GM21515 (cell line): ENCODE measurements around the gene SLC48A1.
"Not testable (repeated sequence)": the region's sequence is repeated elsewhere in the genome, so short reads cannot be mapped to it uniquely, and the experiment has no call there.

ENCODE experiments used
- ATAC-seq: cut with Tn5 transposase; IDR thresholded peaks from one replicate; pipeline ENCODE4 v1.9.1; 2021; ENCODE audit not compliant: unreplicated experiment

SLC48A1 gene

DNA sequence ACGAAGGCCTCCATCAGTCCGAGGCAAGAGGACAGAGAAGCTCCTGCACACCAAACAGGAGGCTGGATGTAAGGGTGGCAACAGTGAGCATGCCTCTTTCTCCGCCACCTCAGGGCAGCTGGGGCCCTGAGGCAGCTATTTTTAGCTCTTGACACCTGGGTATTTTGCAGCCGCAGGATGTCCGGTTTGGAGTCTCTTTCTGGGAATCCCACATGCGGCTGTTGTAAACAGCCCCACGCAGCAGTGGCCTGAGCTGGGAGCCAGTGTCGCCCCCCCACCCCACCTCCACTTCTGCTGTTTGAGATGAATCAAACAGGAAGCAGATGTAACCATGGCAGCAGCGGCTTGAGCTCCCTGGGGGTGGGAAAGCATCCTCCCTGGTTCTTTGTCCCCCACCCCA lies 35.0 kb downstream of the SLC48A1 start:
- no peak for ATAC-seq

DNA sequence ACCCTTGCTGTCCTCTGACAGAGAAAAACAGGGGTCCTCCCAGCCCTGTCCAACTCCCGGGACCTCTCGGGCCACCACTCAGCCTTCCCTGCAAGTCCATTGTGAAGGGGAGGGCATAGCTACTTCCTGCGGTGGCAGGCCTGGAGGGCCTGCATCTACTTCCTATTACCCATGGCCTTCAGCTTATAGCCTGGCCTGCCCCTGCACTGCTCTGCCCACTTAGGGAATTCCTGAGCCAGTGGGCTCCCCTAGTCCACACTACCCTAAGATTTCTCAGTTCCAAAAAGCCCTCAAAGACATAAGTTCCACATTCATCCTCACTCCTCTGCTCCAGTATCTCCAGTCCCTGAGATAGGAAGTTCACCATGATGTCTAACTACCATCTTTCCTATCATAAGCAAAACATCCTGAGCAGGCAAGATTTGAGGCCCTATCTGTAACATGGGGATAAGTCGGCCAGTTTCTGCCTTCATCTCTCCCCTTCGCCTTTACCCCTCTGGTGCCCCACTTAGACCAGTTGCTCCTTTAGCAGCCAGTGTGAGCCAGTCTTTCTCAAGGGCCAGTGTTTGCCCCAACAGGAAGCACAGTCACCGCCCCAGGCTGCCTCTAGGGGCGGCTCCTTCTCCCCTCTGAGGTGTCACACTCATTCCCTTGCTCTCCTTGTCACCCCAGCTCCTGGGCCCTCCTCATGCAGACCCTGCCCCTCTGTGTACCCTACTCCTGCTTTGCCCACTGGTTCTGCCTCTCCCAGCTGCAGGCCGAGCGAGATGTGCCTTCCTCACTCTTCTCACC lies 35.7 kb downstream of the SLC48A1 start:
- no peak for ATAC-seq

DNA sequence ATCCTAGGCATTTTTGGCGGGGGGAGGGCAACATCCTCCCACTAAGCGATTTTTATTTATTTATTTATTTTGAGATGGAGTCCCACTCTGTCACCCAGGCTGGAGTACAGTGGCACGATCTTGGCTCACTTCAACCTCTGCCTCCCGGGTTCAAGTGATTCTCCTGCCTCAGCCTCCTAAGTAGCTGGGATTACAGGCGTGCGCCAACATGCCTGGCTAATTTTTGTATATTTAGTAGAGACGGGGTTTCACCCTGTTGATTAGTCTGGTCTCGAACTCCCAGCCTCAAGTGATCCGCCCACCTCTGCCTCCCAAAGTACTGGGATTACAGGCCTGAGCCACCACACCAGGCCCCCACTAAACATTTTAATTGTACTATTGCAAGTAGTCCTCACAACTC lies 36.5 kb downstream of the SLC48A1 start:
- not testable (repeated sequence) for ATAC-seq

DNA sequence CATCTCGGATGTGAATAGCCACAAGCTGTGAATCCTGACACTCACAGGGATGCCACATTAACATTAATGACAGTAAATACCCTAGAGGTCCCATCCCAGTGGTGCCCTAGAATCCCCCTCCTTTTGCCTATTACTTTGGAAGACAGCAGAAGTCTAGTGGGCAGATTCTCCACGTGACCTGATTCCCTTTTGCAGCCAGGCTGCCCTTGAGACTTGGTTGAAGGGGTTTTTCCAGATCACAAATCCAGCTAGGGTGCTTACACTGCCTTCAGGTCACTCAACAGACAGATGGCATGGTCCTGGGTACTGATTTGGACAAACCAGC lies 38.0 kb downstream of the SLC48A1 start:
- ATAC-seq, result no peak

DNA sequence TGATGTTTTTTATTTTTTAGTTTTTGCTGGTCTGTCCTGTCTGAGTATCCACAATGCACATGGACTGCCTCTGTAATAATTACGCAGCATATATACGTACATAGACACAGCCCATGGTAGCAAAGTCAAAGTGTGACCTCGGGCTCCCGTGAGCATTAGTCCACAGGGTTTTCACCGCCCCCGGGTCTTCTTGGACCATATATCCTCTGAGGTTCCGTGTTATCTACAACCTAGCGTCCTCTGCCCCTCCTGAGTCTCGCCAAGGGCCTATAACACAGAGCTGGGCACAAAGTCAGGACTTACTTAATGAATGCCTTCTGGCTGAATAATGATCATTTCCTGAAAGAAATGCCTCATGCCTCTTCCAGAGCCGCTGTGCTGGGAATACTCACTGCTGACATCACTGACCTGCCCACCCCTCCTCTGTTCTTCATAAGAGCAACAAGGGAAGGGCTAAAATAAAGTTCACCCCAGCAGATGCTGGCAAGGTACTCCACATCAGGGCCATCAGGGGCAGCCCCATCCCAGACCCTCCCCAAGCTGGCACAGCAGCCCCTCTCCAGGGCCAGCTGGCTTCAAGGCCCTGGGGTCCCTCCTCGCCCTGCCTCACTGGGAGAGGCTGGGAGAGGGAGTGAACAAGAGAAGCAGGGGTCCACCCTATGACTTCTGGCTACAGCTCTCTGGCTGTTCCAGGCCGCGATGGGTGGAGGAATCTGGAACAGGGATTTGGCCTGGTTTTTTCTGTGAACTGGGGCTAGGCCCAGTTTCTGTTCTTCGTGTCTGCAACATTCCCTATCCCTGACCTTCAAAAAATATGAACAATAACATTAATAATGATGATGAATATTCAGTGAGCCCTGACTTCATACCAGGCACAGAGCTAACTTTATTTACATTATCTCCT lies 38.8 kb downstream of the SLC48A1 start:
- no peak for ATAC-seq

DNA sequence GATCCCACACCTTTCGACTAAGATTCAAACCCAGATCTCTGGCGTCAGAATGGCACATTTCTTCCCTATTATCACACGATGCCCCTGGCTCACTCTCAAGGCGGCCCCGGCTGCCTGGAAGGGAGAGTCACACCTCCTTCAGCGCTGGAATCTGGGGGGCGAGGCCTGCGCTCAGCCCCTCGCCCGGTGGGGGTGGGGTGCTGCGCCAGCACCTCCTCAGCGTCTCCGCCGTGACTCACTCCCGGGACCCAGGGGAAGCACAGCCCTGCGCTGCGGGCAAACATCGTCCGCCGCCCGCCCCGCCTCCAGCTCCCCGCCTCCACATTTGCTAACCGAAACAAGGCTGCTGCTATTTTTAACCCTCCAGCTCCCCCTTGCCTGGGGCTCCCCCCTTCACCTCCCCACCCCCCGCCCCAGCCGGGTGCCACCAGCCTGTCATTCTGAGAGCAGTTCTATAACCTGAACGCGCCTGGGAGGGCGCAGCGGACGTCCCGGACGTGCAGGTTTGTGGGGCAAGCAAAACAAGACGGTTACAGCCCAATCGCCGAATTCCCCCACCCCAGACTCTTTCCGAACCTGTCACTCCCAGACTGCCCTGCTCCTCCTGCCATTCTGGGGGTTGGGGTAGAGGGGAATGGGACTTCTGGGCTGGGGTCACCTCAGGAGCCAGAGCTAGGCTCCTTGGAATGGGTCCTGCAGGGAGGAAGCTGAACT lies 39.9 kb downstream of the SLC48A1 start:
- peak; percentile 58 for ATAC-seq

DNA sequence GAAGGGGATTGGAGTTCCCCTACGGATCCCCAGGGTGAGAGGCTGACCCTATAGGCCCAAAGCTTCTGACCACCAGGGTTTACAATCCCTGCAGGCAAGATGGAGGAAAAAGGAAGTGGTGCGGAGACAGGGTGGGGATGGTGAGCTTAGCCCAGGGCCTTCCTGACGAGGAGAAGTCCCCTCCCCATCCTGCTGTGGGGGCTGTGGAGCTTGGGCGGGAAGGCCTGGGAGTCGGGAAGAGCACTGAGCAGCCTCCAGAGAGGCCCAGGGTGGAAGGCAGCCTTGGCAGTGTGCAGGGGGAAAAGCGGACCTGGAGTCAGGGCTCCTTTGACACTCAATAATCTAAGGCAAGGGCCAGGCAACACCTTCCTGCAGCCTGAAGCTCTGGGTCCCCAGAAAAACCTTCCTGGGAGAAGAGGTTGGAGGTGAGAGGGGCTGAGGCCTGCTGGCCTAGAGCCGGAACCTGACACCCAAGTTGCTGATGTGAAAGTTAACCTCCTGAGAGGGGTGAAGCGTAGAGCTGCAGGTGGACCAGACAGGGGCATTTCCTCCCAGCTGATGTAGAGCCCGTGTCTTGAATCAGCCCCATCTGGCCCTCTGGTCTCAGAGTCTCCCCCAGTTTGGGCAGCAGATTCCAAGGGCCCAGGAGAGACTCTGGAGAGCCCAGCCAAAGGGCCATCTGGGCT lies 40.6 kb downstream of the SLC48A1 start:
- ATAC-seq, result peak; percentile 42

DNA sequence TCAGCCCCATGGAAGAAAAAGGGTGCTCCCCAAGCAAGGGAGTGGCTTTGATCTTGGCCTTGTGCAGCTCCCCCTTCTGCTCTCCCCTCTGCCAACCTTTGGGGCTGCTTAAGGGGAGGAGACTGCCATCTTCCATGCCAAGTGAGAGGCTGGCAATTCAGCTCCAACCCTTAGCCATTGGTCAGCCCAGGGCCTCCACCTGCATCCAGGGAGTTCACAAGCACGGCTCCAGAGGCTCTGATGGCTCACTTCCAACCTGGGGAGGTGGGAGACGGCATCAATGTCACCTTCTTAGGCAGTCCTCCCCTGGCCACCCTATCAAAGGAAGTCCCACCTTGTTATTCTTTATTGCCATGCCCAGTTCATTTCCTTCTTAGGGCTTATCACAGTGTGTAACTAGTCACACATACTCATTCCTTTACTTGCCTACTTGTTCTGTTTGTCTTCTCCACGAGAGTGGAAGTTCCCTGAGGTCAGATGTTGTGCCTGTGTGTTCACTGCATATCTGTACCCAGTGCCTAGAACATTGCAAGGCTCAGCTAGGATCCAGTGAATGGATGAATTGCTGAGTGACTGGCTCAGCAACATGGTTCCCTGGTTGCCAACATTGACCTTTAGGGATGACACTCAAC lies 41.6 kb downstream of the SLC48A1 start:
- ATAC-seq, result no peak

DNA sequence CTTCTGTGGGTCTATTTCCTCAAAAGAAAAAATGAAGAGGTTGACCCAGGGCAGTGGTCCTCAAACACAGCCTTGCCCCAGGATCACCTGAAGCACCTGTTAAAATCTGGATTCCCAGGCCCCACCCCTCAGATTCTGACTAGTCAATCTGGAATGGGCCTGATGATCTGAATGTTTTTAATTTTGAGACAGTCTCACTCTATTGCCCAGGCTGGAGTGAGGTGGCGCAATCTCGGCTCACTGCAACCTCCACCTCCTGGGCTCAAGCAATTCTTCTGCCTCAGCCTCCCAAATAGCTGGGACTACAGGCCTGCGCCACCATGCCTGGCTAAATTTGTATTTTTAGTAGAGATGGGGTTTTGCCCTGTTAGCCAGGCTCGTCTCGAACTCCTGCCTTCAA lies 42.4 kb downstream of the SLC48A1 start:
- ATAC-seq, result not testable (repeated sequence)

DNA sequence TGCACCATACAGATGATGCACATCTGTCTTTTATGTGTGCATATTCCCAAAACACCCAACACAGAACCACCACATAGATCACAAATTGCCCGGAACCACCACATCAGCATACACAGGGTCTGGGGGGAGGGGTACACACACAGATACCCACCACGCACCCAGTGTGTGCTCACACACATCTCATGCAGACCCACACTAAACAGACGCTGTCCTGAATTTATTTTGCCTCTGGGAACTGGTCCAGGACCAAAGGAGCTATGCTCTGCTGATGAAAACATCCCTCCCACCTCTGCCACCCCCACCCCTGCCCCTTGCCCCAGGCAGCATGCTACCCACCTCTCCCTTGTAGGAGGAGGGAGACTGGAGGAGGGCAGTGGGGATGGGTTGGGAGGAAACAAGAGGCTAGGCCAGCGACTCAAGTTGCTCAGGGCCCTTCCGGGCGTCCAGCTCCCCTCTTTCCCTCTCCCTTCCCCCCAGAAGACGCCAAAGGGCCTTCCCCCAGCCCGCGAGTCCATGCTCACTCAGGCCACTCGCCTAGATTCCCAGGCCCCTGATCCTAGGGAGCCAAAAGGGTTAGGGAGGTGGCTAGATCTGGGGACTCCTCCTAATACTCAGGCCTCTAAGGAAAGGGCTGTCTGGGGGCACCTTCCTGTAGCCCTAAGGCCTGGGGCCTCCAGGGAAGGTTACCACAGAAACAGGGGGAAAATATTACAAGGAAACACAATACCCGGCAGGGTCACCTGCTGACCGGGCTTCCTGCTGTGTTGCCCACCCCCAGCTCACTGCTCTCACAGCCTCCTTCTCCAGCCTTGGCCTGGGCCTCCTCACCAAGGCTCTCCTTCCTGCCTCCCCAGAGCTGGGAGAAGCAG lies 43.6 kb downstream of the SLC48A1 start:
- no peak for ATAC-seq

DNA sequence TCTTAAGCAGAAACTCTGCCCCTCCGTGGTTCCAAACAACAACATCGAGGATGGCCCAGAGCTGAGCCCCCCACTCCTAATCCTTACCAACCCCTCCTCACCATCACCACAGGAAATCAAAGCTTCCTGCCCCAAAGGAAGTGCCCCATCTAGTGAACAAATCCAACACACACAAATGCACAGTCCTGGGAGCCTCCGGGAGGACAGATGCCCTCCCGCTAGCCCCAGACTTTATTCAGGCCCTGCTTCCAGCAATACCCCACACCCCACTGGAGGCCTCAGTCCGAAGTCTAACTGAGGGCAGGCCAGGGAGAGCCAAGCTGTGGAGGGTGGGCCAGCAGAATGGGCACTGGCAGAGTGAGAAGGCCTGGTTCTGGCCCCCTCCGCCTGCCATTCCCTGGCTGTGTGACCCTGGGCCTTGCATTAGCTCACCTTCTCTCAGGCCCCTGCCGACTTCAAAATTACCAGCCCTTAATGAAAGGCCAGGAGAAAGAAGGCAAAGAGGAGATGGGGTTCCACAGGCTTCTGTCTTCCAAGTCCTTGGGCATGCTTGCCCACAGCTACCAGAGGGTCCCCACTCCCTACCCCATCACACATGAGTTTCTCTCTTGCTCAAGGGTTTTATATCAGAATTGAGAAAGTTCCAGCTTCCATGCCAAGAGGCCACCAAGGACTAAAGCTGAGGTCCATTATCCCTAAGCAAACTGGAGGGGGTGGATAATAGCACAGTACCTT lies 44.4 kb downstream of the SLC48A1 start:
- no peak for ATAC-seq

DNA sequence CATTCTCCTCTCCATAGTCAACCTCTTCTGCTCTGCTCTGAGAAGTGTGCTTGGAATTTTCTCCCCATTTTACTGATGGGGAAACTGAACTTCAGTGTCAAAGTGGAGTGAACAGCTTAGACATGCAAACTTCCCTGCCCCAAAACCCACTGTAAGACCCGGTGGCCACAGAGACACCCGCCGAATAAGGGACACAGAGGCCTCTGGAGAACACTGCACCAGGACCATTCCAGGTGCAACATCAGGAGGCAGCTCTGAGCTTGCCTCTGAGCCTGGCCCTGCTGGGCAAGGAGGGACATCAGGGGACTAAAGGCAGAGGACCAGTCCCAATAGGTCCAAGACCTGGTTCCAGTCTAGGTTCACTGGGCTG lies 45.0 kb downstream of the SLC48A1 start:
- no peak for ATAC-seq

DNA sequence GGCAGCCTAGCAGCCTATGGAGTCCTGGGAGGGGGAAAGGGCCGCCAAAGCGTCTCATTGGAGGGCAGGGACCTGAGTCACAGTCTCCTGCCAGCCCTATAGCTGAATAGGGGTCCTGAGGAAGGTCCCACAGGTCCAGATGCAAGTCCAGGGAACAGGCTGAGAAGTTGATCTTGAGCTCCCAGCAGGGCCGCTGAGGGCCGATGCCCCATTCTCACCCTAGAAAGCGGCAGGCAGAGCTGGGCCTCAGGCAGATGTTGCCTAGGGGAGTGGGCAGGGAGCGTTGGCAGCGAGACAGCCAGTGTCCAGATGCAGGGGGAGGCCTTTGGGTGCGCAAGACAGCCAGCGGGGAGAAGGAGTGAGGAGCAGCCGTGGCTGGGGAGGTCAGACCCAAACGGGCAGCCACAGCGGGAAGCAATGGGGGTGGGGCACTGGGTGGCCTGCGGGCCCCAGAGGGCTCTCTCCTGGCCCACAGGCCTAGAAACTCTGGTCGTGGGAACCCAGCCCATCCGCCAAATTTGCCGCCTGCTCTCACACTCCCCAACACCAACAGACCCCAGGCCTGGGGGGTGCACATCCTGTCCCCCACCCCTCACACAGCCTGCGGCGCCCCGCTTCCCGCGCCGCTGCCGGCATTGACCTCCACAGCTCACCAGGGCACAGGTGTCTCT lies 45.6 kb downstream of the SLC48A1 start:
- ATAC-seq, result peak; percentile 8

DNA sequence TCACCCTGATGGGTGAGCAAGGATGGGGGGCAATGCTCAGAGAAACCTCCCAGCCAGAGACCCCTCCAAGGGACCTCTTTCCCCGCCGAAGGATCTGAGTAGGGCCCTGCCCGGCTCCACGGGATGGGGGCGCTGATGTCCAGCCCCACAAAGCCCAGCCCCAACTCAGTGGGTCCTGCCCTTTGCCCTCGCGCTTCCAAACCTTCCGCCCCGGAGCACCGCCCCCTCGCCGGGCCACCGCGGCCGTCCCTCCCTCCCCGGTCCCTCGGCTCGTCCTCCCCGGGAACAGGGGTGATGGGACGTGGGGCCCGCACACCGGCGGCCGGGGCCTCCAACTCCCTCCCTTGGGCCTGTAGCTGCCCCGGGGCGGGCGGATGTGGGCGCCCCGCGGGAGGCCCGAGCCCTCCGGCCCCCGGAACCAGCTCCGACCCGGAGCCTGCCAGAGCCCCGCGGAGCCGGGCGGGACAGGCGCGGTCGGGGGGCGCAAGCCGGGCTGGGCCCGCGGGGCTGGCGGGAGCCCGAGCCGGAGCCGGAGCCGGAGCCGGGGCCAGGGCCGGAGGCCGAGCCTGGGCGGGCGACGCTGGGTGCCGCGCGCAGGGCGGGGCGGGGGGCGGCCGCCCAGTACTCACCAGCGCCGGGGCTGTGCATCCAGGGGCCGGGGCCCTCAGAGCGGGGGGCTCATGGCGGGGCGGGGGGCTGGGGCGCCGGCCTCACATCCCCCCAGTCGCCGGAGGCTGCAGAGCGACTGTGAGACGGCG lies 46.3 kb downstream of the SLC48A1 start:
- ATAC-seq, result peak; percentile 26

DNA sequence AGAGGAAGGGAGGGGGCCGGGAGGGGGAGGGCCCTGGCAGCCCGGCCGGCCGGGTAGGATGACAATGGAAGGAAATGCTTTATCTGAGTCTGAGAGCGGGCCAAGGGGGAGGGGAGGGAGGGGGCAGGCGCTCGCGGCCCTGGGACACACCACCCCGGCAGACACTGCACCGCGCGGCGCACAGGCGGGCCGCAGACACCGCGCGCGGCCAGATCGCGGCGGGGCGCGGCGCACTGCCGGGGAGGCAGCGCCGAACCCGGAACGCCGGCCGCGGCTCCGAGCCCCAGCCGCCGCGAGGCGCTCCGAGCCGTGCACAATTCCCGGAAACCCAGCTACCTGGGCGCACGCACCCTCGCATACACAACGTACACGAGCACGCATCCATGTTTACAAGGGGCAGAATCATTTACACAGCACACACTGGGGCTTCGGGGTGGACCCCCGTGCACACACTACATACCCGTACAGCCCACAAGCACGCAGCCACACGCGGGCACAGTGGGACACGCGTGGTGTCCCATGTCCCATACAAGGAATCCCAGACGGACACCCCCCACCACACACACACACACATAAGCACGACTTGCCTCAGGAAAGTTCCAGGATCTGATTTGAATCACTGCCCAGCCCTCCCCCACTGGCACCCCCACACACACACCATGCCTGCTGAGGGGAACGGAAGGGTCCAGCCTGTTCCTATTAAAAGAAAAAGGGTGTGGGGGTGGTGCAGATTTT lies 47.0 kb downstream of the SLC48A1 start, which contains the start of gene HDAC7:
Gene HDAC7, minus strand, starts transcription at position 8 of the 735 bp plus-strand sequence. CDS start 118 bp downstream, outside the sequence.
- peak; percentile 44 for ATAC-seq

DNA sequence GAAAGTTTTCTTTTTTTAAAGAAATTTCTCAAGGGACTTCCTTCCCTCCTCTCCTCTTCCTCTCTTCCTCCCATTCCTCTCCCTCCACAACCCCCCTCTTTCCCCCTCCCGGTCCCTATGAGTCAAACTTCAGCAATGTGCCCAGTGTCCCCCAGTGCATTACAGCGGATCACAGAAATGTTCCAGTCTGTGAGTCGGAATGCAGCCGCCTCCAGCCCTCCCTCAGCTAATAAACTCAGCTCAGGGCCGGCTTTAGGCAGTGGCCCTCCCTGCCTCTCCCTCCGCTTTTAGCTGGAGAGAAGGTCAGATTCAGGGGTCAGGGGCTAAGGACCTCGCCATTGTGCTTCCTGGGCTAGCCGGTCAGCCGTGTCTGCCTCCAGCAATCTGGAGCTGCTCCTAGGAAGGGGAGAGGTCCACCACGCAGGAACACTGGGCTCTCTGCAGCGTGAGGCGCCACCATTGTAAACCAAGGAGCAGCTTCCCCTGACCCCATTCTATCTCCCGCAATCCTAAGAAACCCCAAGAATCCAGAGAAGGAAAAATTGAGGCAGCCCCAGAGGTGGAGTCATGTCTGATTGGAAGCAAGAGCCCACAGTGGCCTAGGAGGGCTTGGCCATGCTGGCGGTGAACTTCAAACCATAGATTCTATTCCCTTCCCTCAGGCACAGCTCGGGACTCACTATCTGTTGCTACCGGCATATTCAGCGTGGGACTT lies 47.8 kb downstream of the SLC48A1 start:
- no peak for ATAC-seq
